Caco-2 (cell line): ENCODE results near the gene GGCT. TPM values are rescaled to one million over a fixed set of nuclear protein-coding genes. Genes with fewer than 3 reads are reported as not detected.
A peak's percentile ranks its signal among the peaks of the same experiment; 100 is the strongest.

ENCODE experiments used
- BruUV-seq: library from RNA; stranded (reverse); fragments of 400-500 nt; replicated peaks from 2 replicates; lab custom pipeline; 2021; lab: Mats Ljungman, UMichigan
- CTCF ChIA-PET: fragments of 300-600 bp; sonication (Branson Sonifier 250); formaldehyde crosslinking; loops from one replicate; lab custom pipeline; 2022; ENCODE audit warnings: antibody characterized with exemption; lab: Charles Lee
- POLR2A ChIA-PET: fragments of 300-600 bp; sonication (Branson Sonifier 250); formaldehyde crosslinking; loops from one replicate; lab custom pipeline; 2022; ENCODE audit warnings: antibody characterized with exemption; lab: Charles Lee
- DNase-seq, 2 experiments: peaks; one replicate each; pipeline versions ENCODE4 v3.0.0 to v3.0.0-alpha.2; 2020 to 2022
- H3K27me3 ChIP-seq: replicated peaks from 2 replicates; pipeline ENCODE4 v1.6.0; 2011; ENCODE audit warnings: low read length; ENCODE audit not compliant: control insufficient read depth, insufficient read depth
- H3K36me3 ChIP-seq: 2 replicates; pipeline ENCODE4 v1.5.1; 2011; ENCODE audit warnings: low read length; ENCODE audit not compliant: control insufficient read depth, insufficient read depth
- H3K4me1 ChIP-seq: fragments of 250-450 bp; sonication (Bioruptor Pico); 2 replicates; pipeline ENCODE4 v1.5.1; 2020; ENCODE audit warnings: mild to moderate bottlenecking
- H3K4me3 ChIP-seq: 2 replicates; pipeline ENCODE4 v1.5.1; 2011; ENCODE audit warnings: low read depth, mild to moderate bottlenecking, control low read depth, low read length
- H3K9me3 ChIP-seq: fragments of 250-450 bp; sonication (Bioruptor Pico); 2 replicates; pipeline ENCODE4 v1.5.1; 2020; ENCODE audit warnings: mild to moderate bottlenecking, moderate library complexity
- H3K27ac Mint-ChIP-seq: one replicate; pipeline ENCODE4 v1.8.0; 2022; ENCODE audit warnings: mixed read lengths; ENCODE audit not compliant: unreplicated experiment
- H3K27me3 Mint-ChIP-seq: one replicate; pipeline ENCODE4 v1.8.0; 2022; ENCODE audit warnings: mixed read lengths; ENCODE audit not compliant: insufficient read depth, unreplicated experiment
- H3K36me3 Mint-ChIP-seq: one replicate; pipeline ENCODE4 v1.8.0; 2022; ENCODE audit warnings: mild to moderate bottlenecking, mixed read lengths; ENCODE audit not compliant: insufficient read depth, unreplicated experiment
- H3K4me1 Mint-ChIP-seq: one replicate; pipeline ENCODE4 v1.8.0; 2022; ENCODE audit warnings: low read depth, mixed read lengths; ENCODE audit not compliant: unreplicated experiment
- H3K4me3 Mint-ChIP-seq: one replicate; pipeline ENCODE4 v1.8.0; 2022; ENCODE audit warnings: mild to moderate bottlenecking, moderate library complexity, mixed read lengths; ENCODE audit not compliant: unreplicated experiment
- H3K9me3 Mint-ChIP-seq: one replicate; pipeline ENCODE4 v1.8.0; 2022; ENCODE audit warnings: mixed read lengths; ENCODE audit not compliant: unreplicated experiment
- intact Hi-C: fragments of 100-400 bp; cut with micrococcal nuclease; formaldehyde crosslinking; loops from one replicate; pipeline ENCODE4 v1.10.0; 2022; ENCODE audit not compliant: unreplicated experiment
- total RNA-seq: library from RNA; stranded (reverse); gene quantifications from 2 replicates; pipeline ENCODE4 v1.2.3, GENCODE V29; 2022
- TF ChIP-seq, protein P1 (sequence below), 2 experiments: fragments of 200-600 bp in 1 of 2; IDR thresholded peaks; 1 replicate in 1 of 2; 2 replicates in 1 of 2; pipeline versions ENCODE4 v1.5.1 to v1.8.0; 2011 to 2022; ENCODE audit warnings: antibody characterized with exemption in 1 of 2, control low read depth in 1 of 2, inconsistent platforms in 1 of 2, low read depth in 1 of 2, low read length in 1 of 2, mild to moderate bottlenecking in 1 of 2, moderate library complexity in 1 of 2; ENCODE audit not compliant: insufficient read depth in 1 of 2, severe bottlenecking in 1 of 2, unreplicated experiment in 1 of 2

Gene GGCT
- total RNA-seq, 1 experiment from 2014 or later, result 75.2 TPM

DNA sequence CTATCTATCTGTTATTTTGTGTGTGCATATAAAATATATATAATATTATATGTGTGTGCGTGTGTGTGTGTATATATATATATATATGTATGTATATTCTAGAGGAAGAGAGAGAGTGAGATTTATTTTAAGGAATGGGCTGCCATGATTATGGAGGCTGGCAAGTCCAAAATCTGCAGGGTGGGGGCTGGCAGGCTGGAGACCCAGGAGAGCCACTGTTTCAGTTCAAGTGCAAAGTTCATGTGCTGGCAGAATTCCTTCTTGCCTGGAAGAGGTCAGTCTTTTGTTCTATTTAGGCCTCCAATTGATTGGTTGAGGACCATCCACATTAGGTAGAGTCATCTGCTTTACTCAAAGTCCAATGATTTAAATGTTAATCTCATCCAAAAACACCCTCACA is 47.7 kb upstream of the GGCT start:
- Mint-ChIP-seq H3K4me3 (no peak overlapping the region), H3K9me3 (no peaks in the 10 kb centered on the region), H3K27ac (no peak overlapping the region), H3K36me3 (no peaks in the 10 kb centered on the region), H3K4me1 (peaks cover 4% of the 10 kb centered on the region), H3K27me3 (no peaks in the 10 kb centered on the region)
- intact Hi-C loops, result no loop called here
- POLR2A ChIA-PET, result no interaction called here
- DNase-seq, result no peak
- no peaks in the 10 kb centered on the region for H3K9me3 ChIP-seq
- H3K4me3 ChIP-seq, result no peak overlapping the region
- H3K4me1 ChIP-seq, result no peaks in the 10 kb centered on the region
- BruUV-seq, result no TSS peak
- CTCF ChIA-PET, result interaction anchor here (1.0 kb wide), 1 partner anchor 12 kb away, joined by 3 read pairs; no protein-coding TSS in a partner anchor
- H3K27me3 ChIP-seq, result no peaks in the 10 kb centered on the region
- H3K36me3 ChIP-seq, result no peaks in the 10 kb centered on the region
- TF ChIP-seq, protein P1, sequence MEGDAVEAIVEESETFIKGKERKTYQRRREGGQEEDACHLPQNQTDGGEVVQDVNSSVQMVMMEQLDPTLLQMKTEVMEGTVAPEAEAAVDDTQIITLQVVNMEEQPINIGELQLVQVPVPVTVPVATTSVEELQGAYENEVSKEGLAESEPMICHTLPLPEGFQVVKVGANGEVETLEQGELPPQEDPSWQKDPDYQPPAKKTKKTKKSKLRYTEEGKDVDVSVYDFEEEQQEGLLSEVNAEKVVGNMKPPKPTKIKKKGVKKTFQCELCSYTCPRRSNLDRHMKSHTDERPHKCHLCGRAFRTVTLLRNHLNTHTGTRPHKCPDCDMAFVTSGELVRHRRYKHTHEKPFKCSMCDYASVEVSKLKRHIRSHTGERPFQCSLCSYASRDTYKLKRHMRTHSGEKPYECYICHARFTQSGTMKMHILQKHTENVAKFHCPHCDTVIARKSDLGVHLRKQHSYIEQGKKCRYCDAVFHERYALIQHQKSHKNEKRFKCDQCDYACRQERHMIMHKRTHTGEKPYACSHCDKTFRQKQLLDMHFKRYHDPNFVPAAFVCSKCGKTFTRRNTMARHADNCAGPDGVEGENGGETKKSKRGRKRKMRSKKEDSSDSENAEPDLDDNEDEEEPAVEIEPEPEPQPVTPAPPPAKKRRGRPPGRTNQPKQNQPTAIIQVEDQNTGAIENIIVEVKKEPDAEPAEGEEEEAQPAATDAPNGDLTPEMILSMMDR (IDR thresholded peaks at IDR 0.05; ENCODE audit: insufficient read depth in 1 of 2, low read depth in 1 of 2, low read length in 1 of 2, severe bottlenecking in 1 of 2, unreplicated experiment in 1 of 2), result no peak

- Mint-ChIP-seq H3K4me1 (peaks cover 4% of the 10 kb centered on the region), H3K27ac (no peak overlapping the region), H3K9me3 (no peaks in the 10 kb centered on the region), H3K27me3 (peaks cover 4% of the 10 kb centered on the region), H3K36me3 (no peaks in the 10 kb centered on the region), H3K4me3 (no peak overlapping the region)
- intact Hi-C loops, result no loop called here
- ChIA-PET POLR2A (no interaction called here), CTCF (interaction anchor here (1.0 to 2.8 kb wide), 2 partner anchors 14 to 386 kb away, joined by 3 to 14 read pairs; no protein-coding TSS in a partner anchor)
- no peaks in the 10 kb centered on the region; the same call in 1 of the 2 replicates for H3K4me1 ChIP-seq
- no peak for DNase-seq
- H3K4me3 ChIP-seq, result no peak overlapping the region
- H3K36me3 ChIP-seq, result no peaks in the 10 kb centered on the region
- no peaks in the 10 kb centered on the region for H3K9me3 ChIP-seq
- no TSS peak for BruUV-seq
- H3K27me3 ChIP-seq, result no peaks in the 10 kb centered on the region
- TF ChIP-seq, protein P1 (IDR thresholded peaks at IDR 0.05; ENCODE audit: insufficient read depth in 1 of 2, low read depth in 1 of 2, low read length in 1 of 2, severe bottlenecking in 1 of 2, unreplicated experiment in 1 of 2), result no peak
These were observed 45.4 kb upstream of the GGCT start for GRCh38 chr7:30549931-30550493.

GRCh38 chr7:30548845-30549244 is 44.2 kb upstream of the GGCT start:
- intact Hi-C loops, result loop anchor here (1.0 kb wide), 3 partner anchors 15 to 191 kb away; no protein-coding TSS in a partner anchor
- CTCF ChIA-PET, result interaction anchor here (2.8 kb wide), 1 partner anchor 15 kb away, joined by 14 read pairs; no protein-coding TSS in a partner anchor
- H3K9me3 ChIP-seq, result no peaks in the 10 kb centered on the region
- peaks cover 9% of the 10 kb centered on the region for H3K4me1 ChIP-seq
- peak; percentile 70 to 76 for DNase-seq
- H3K36me3 ChIP-seq, result no peaks in the 10 kb centered on the region
- peaks cover 9% of the 10 kb centered on the region for H3K9me3 Mint-ChIP-seq
- peaks cover 12% of the 10 kb centered on the region for H3K4me1 Mint-ChIP-seq
- POLR2A ChIA-PET, result no interaction called here
- no peaks in the 10 kb centered on the region for H3K36me3 Mint-ChIP-seq
- H3K27me3 Mint-ChIP-seq, result peaks cover 4% of the 10 kb centered on the region
- no TSS peak for BruUV-seq
- H3K27ac Mint-ChIP-seq, result no peak overlapping the region
- H3K27me3 ChIP-seq, result no peaks in the 10 kb centered on the region
- TF ChIP-seq, protein P1 (IDR thresholded peaks at IDR 0.05; ENCODE audit: insufficient read depth in 1 of 2, low read depth in 1 of 2, low read length in 1 of 2, severe bottlenecking in 1 of 2, unreplicated experiment in 1 of 2), result peak; percentile 76 to 88
- H3K4me3 ChIP-seq, result no peak overlapping the region
- no peak overlapping the region for H3K4me3 Mint-ChIP-seq
